ENCODE data around the gene MRM2. TPM values are rescaled to one million over a fixed set of nuclear protein-coding genes. Genes with fewer than 3 reads are reported as not detected.
A peak's percentile ranks its signal among the peaks of the same experiment; 100 is the strongest.

Gene MRM2
- total RNA-seq, 1 donor: 21.4 TPM

DNA sequence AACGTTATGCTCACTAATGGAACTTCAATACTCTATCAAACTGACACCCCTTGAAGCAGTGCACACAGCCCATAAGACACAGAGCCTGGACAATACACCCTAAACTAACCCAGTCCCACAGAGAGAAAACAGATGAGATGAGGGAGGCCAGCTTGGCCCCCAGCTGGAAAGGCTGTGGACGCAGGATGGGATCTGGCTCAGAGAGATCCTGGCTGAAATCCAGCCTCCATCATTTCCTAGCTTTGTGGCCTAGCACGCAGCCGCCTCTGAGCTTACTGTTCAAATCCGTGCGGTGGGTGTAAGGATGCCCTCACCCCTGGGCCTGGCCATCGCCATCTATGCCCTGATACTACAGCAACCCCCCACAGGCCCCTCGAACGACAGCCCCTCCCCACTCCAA, 39.5 kb upstream of the MRM2 start:
- Histone ChIP-seq H3K27ac (ENCODE audit: low read depth, low read length) (no peak overlapping the region), H3K79me2 (ENCODE audit: insufficient read depth, low read length) (peaks cover 58% of the 10 kb centered on the region), H4K20me1 (ENCODE audit: insufficient read depth, low read length) (no peaks in the 10 kb centered on the region)

DNA sequence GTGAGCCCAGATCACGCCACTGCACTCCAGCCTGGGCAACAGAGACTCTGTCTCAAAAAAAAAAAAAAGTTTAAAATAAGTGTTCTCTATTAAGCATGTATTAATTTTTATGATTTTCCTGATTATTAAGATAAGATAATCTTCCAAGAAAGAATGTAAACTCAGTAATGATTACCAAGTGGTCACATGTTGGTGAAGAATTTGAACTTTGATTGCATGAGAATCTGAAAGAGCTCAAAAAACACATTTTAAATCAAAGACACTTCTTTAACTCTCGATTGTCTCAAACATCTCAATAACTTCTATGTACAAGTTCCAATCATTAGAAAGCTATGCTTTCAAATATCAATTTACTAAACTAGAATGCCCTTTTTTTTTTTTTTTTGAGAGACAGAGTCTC, 38.4 kb upstream of the MRM2 start:
- peak; percentile 37 for DNase-seq (ENCODE audit: insufficient read length, low spot score, missing footprints)
- no peaks in the 10 kb centered on the region for H3K9me3 ChIP-seq (ENCODE audit: low read depth, low read length)
- H4K20me1 ChIP-seq (ENCODE audit: insufficient read depth, low read length): no peaks in the 10 kb centered on the region
- no peak overlapping the region for H3K4me2 ChIP-seq (ENCODE audit: insufficient read depth, low read length)
- TF ChIP-seq, protein P1, sequence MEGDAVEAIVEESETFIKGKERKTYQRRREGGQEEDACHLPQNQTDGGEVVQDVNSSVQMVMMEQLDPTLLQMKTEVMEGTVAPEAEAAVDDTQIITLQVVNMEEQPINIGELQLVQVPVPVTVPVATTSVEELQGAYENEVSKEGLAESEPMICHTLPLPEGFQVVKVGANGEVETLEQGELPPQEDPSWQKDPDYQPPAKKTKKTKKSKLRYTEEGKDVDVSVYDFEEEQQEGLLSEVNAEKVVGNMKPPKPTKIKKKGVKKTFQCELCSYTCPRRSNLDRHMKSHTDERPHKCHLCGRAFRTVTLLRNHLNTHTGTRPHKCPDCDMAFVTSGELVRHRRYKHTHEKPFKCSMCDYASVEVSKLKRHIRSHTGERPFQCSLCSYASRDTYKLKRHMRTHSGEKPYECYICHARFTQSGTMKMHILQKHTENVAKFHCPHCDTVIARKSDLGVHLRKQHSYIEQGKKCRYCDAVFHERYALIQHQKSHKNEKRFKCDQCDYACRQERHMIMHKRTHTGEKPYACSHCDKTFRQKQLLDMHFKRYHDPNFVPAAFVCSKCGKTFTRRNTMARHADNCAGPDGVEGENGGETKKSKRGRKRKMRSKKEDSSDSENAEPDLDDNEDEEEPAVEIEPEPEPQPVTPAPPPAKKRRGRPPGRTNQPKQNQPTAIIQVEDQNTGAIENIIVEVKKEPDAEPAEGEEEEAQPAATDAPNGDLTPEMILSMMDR (IDR thresholded peaks at IDR 0.05; ENCODE audit: extremely low read depth, low read depth, low read length): no peak
- H3K27me3 ChIP-seq (ENCODE audit: insufficient read depth, low read length): no peaks in the 10 kb centered on the region
- H3K4me3 ChIP-seq (ENCODE audit: insufficient read depth, low read length): no peak overlapping the region
- no peak overlapping the region for H3K27ac ChIP-seq (ENCODE audit: low read depth, low read length)
- no peak overlapping the region for H2AFZ ChIP-seq (ENCODE audit: low read length)
- H3K4me1 ChIP-seq (ENCODE audit: insufficient read depth, low read length): peaks cover 9% of the 10 kb centered on the region
- no peaks in the 10 kb centered on the region for H3K36me3 ChIP-seq (ENCODE audit: insufficient read depth, low read length)
- H3K79me2 ChIP-seq (ENCODE audit: insufficient read depth, low read length): peaks cover 56% of the 10 kb centered on the region

More for the DNA sequence above, 39.5 kb upstream of the MRM2 start:
- Histone ChIP-seq H3K4me1 (ENCODE audit: insufficient read depth, low read length) (peaks cover 9% of the 10 kb centered on the region), H2AFZ (ENCODE audit: low read length) (no peak overlapping the region), H3K9me3 (ENCODE audit: low read depth, low read length) (no peaks in the 10 kb centered on the region), H3K27me3 (ENCODE audit: insufficient read depth, low read length) (no peaks in the 10 kb centered on the region), H3K4me3 (ENCODE audit: insufficient read depth, low read length) (no peak overlapping the region), H3K4me2 (ENCODE audit: insufficient read depth, low read length) (peak overlapping the region; percentile 7), H3K36me3 (ENCODE audit: insufficient read depth, low read length) (no peaks in the 10 kb centered on the region)
- TF ChIP-seq, protein P1 (IDR thresholded peaks at IDR 0.05; ENCODE audit: extremely low read depth, low read depth, low read length): no peak
- peak; percentile 79 for DNase-seq (ENCODE audit: insufficient read length, low spot score, missing footprints)

DNA sequence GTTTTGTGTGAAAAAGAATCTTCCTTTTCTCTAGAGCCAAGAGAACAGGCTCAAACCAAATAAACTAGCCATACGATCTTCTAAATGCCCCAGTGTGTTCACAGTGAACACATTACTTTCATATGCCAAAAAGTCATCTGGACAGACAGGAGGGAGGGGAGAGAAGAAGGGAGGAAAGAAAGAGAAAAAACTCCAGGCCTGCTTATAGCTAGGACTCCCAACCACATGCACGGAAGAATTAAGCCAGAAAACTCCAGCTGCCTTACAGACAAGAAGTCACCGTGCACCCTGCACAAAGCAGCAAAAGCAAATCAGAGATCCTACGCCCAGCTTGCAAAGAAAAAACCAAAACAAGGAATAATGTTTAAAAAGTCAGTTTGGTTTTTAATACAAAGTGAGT, 37.9 kb upstream of the MRM2 start:
- no peaks in the 10 kb centered on the region for H4K20me1 ChIP-seq (ENCODE audit: insufficient read depth, low read length)
- no peak overlapping the region for H3K4me2 ChIP-seq (ENCODE audit: insufficient read depth, low read length)
- no peaks in the 10 kb centered on the region for H3K27me3 ChIP-seq (ENCODE audit: insufficient read depth, low read length)
- peak; percentile 75 for DNase-seq (ENCODE audit: insufficient read length, low spot score, missing footprints)
- H3K36me3 ChIP-seq (ENCODE audit: insufficient read depth, low read length): no peaks in the 10 kb centered on the region
- no peaks in the 10 kb centered on the region for H3K9me3 ChIP-seq (ENCODE audit: low read depth, low read length)
- no peak overlapping the region for H2AFZ ChIP-seq (ENCODE audit: low read length)
- H3K4me3 ChIP-seq (ENCODE audit: insufficient read depth, low read length): no peak overlapping the region
- H3K79me2 ChIP-seq (ENCODE audit: insufficient read depth, low read length): peaks cover 53% of the 10 kb centered on the region
- peaks cover 9% of the 10 kb centered on the region for H3K4me1 ChIP-seq (ENCODE audit: insufficient read depth, low read length)
- TF ChIP-seq, protein P1 (IDR thresholded peaks at IDR 0.05; ENCODE audit: extremely low read depth, low read depth, low read length): no peak
- no peak overlapping the region for H3K27ac ChIP-seq (ENCODE audit: low read depth, low read length)

DNA sequence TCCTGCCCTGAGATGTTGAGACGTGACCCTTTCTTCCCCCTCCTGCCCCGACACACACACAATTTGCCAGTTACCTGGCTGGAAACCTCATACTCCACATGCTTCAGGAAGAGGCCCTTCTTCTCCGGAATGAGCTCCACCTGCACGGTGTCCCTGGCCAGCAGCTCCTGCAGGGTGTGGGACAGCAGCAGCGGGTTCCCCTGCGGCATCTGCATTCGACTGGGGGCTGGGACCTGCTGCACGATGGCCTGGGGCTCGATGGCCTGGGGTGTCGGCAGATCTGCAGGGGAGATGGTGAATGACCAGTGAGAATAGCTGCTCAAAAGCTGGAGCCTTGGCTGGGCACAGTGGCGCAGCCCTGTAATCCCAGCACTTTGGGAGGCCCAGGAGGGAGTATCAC, 36.0 kb upstream of the MRM2 start:
- Histone ChIP-seq H3K4me1 (ENCODE audit: insufficient read depth, low read length) (peaks cover 9% of the 10 kb centered on the region), H2AFZ (ENCODE audit: low read length) (no peak overlapping the region), H4K20me1 (ENCODE audit: insufficient read depth, low read length) (no peaks in the 10 kb centered on the region), H3K27me3 (ENCODE audit: insufficient read depth, low read length) (no peaks in the 10 kb centered on the region), H3K27ac (ENCODE audit: low read depth, low read length) (no peak overlapping the region), H3K9me3 (ENCODE audit: low read depth, low read length) (no peaks in the 10 kb centered on the region), H3K4me2 (ENCODE audit: insufficient read depth, low read length) (no peak overlapping the region), H3K79me2 (ENCODE audit: insufficient read depth, low read length) (peaks cover 43% of the 10 kb centered on the region), H3K36me3 (ENCODE audit: insufficient read depth, low read length) (no peaks in the 10 kb centered on the region), H3K4me3 (ENCODE audit: insufficient read depth, low read length) (no peak overlapping the region)
- TF ChIP-seq, protein P1 (IDR thresholded peaks at IDR 0.05; ENCODE audit: extremely low read depth, low read depth, low read length): no peak
- peak; percentile 66 for DNase-seq (ENCODE audit: insufficient read length, low spot score, missing footprints)
